GM06990 (cell line): ENCODE data around the gene ACOX3.

Experiments
- DNase-seq: peaks from one replicate; pipeline ENCODE4 v3.0.0-alpha.2; 2011; ENCODE audit not compliant: insufficient read length; ENCODE audit errors: extremely low read depth
- H3K27me3 ChIP-seq: replicated peaks from 2 replicates; pipeline ENCODE4 v1.6.0; 2011; ENCODE audit warnings: low read length; ENCODE audit not compliant: control insufficient read depth, insufficient read depth
- H3K36me3 ChIP-seq: 2 replicates; pipeline ENCODE4 v1.5.1; 2011; ENCODE audit warnings: low read length; ENCODE audit not compliant: control insufficient read depth, insufficient read depth
- H3K4me3 ChIP-seq: replicated peaks from 2 replicates; pipeline ENCODE4 v1.5.1; 2011; ENCODE audit warnings: low read depth, mild to moderate bottlenecking, control low read depth, low read length
- TF ChIP-seq, protein P1 (sequence below): IDR thresholded peaks from 2 replicates; pipeline ENCODE4 v1.5.1; 2011; ENCODE audit warnings: low read length, control low read depth, mild to moderate bottlenecking, inconsistent platforms; ENCODE audit not compliant: insufficient read depth, poor library complexity, severe bottlenecking

The ACOX3 gene

DNA sequence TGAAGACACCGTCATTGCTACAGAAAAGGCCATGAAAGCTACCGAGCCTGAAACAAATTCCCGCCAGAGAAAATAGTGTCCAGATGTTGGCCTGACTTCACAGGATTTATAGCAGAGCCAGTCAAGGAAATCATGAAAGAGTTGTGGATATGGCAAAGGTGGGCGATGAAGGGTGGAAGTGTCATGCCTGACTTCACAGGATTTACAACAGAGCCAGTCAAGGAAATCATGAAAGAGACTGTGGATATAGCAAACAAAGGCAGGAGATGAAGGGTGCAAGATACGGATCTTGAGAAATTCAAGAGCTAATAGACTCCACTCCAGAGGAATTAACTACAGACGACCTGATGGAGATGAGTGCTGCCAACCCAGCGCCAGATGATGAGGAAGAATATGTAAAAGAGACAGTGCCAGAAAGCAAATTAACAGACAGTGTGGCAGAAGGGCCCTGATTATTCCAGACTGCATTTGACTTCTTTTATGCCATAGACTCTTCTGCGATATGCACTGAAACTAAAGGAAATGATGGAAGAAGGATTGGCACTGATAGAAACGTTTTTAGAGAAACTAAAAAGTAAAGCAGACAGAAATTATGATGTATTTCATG lies 17.2 kb upstream of the ACOX3 start:
- H3K27me3 ChIP-seq, result no peaks in the 10 kb centered on the region

DNA sequence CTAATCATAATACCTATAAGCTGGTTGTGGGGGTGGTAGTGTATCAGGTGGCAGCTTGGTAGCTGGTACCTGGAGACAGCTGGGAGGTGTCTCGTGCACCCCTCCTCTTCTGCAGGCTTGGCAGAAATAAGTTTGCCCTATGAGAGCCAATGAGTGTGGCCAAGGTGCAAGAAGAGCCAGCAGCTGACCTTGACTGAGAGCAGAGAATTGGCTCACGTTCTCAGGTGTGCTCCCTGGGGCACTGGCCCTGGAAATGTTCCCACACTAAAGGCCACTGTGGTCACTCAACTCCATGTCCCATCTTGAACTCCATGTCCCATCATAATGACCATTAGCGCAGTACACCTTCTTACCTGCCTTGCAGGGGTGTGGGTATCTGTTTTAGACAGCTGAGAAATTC lies 13.4 kb upstream of the ACOX3 start:
- Histone ChIP-seq H3K4me3 (no peak overlapping the region), H3K36me3 (peaks cover 26% of the 10 kb centered on the region), H3K27me3 (no peaks in the 10 kb centered on the region)
- TF ChIP-seq, protein P1, sequence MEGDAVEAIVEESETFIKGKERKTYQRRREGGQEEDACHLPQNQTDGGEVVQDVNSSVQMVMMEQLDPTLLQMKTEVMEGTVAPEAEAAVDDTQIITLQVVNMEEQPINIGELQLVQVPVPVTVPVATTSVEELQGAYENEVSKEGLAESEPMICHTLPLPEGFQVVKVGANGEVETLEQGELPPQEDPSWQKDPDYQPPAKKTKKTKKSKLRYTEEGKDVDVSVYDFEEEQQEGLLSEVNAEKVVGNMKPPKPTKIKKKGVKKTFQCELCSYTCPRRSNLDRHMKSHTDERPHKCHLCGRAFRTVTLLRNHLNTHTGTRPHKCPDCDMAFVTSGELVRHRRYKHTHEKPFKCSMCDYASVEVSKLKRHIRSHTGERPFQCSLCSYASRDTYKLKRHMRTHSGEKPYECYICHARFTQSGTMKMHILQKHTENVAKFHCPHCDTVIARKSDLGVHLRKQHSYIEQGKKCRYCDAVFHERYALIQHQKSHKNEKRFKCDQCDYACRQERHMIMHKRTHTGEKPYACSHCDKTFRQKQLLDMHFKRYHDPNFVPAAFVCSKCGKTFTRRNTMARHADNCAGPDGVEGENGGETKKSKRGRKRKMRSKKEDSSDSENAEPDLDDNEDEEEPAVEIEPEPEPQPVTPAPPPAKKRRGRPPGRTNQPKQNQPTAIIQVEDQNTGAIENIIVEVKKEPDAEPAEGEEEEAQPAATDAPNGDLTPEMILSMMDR, result no peak
- DNase-seq, result no peak

More for the DNA sequence above, 17.2 kb upstream of the ACOX3 start:
- TF ChIP-seq, protein P1, result no peak
- H3K36me3 ChIP-seq, result peaks cover 21% of the 10 kb centered on the region
- no peak for DNase-seq
- no peak overlapping the region for H3K4me3 ChIP-seq

- TF ChIP-seq, protein P1, result no peak
- no peak for DNase-seq
- peaks cover 38% of the 10 kb centered on the region for H3K36me3 ChIP-seq
- no peak overlapping the region for H3K4me3 ChIP-seq
- no peaks in the 10 kb centered on the region for H3K27me3 ChIP-seq
Measured at GRCh38 chr4:8451440-8452182, 11.1 kb upstream of the ACOX3 start.

- TF ChIP-seq, protein P1, result no peak
- Histone ChIP-seq H3K4me3 (no peak overlapping the region), H3K36me3 (peaks cover 18% of the 10 kb centered on the region), H3K27me3 (no peaks in the 10 kb centered on the region)
- no peak for DNase-seq
Measured at GRCh38 chr4:8446122-8446521, 5.6 kb upstream of the ACOX3 start.

GRCh38 chr4:8443801-8444200 lies 3.3 kb upstream of the ACOX3 start:
- Histone ChIP-seq H3K4me3 (no peak overlapping the region), H3K36me3 (peaks cover 18% of the 10 kb centered on the region), H3K27me3 (no peaks in the 10 kb centered on the region)
- no peak for DNase-seq
- TF ChIP-seq, protein P1, result no peak
